Measurements from ENCODE around the gene TXNL4A. TPM values are rescaled to one million over a fixed set of nuclear protein-coding genes. Genes with fewer than 3 reads are reported as not detected.
"Not testable (repeated sequence)": the region's sequence is repeated elsewhere in the genome, so short reads cannot be mapped to it uniquely, and the experiment has no call there.

The TXNL4A gene
- total and polyA plus RNA-seq, 3 donors from 2014 or later = 37.4 to 158 (median 47.0) TPM

- Histone ChIP-seq H3K9me3 (peaks cover 3% of the 10 kb centered on the region), H3K36me3 (ENCODE audit: low read depth, missing control alignments) (no peaks in the 10 kb centered on the region), H3K4me1 (no peaks in the 10 kb centered on the region), H3K27ac (no peak overlapping the region), H3K27me3 (no peaks in the 10 kb centered on the region), H3K4me3 (no peak overlapping the region)
- WGBS, 2 donors = 62 to 72% methylated on average over 4 of the region's 4 CpGs
- DNase-seq = peak; percentile 37
- TF ChIP-seq POLR2A (IDR thresholded peaks at IDR 0.05) (no peak), CTCF (IDR thresholded peaks at IDR 0.05) (peak in 1 of 3 experiments; percentile 42)
- intact Hi-C loops (cut with DNase I; ENCODE audit: low total_unique reads) = no loop called here
Observed at GRCh38 chr18:80023173-80023572, 34.8 kb upstream of the TXNL4A start.

- intact Hi-C loops (cut with DNase I; ENCODE audit: low total_unique reads) = no loop called here
- Histone ChIP-seq H3K4me1 (no peaks in the 10 kb centered on the region), H3K27ac (no peak overlapping the region), H3K27me3 (no peaks in the 10 kb centered on the region), H3K9me3 (peaks cover 3% of the 10 kb centered on the region), H3K36me3 (ENCODE audit: low read depth, missing control alignments) (no peaks in the 10 kb centered on the region), H3K4me3 (no peak overlapping the region)
- 26 to 39% methylated on average over 1 of the region's 1 CpG for WGBS, 2 donors
- TF ChIP-seq POLR2A (IDR thresholded peaks at IDR 0.05) (no peak), CTCF (IDR thresholded peaks at IDR 0.05) (no peak)
- no peak for DNase-seq
Observed at GRCh38 chr18:80022613-80023012, 34.2 kb upstream of the TXNL4A start.

- H3K27ac ChIP-seq = no peak overlapping the region
- intact Hi-C loops (cut with DNase I; ENCODE audit: low total_unique reads) = no loop called here
- 65 to 74% methylated on average over 20 of the region's 20 CpGs for WGBS, 2 donors
- no peaks in the 10 kb centered on the region for H3K27me3 ChIP-seq
- H3K36me3 ChIP-seq (ENCODE audit: low read depth, missing control alignments) = no peaks in the 10 kb centered on the region
- H3K4me1 ChIP-seq = no peaks in the 10 kb centered on the region
- TF ChIP-seq POLR2A (IDR thresholded peaks at IDR 0.05) (no peak), CTCF (IDR thresholded peaks at IDR 0.05) (no peak)
- H3K9me3 ChIP-seq = no peaks in the 10 kb centered on the region
- DNase-seq = no peak
- H3K4me3 ChIP-seq = no peak overlapping the region
Observed at GRCh38 chr18:80012714-80013113, 24.4 kb upstream of the TXNL4A start.

GRCh38 chr18:80011496-80012137 lies 23.3 kb upstream of the TXNL4A start:
- H3K9me3 ChIP-seq; intact Hi-C loops (cut with DNase I; ENCODE audit: low total_unique reads); H3K36me3 ChIP-seq (ENCODE audit: low read depth, missing control alignments); DNase-seq; H3K4me3 ChIP-seq; H3K4me1 ChIP-seq; H3K27me3 ChIP-seq; H3K27ac ChIP-seq: not testable (repeated sequence)
- 82% methylated on average over 14 of the region's 14 CpGs for WGBS, 2 donors

- Histone ChIP-seq H3K27me3 (no peaks in the 10 kb centered on the region), H3K9me3 (no peaks in the 10 kb centered on the region), H3K27ac (peak overlapping the region; percentile 50 to 61), H3K36me3 (ENCODE audit: low read depth, missing control alignments) (no peaks in the 10 kb centered on the region), H3K4me1 (no peaks in the 10 kb centered on the region), H3K4me3 (no peak overlapping the region)
- no peak for DNase-seq
- TF ChIP-seq POLR2A (IDR thresholded peaks at IDR 0.05) (no peak), CTCF (IDR thresholded peaks at IDR 0.05) (no peak)
- WGBS, 2 donors = 65 to 77% methylated on average over 5 of the region's 5 CpGs
- intact Hi-C loops (cut with DNase I; ENCODE audit: low total_unique reads) = no loop called here
Observed at GRCh38 chr18:80010551-80010906, 22.2 kb upstream of the TXNL4A start.

Measured in testis (tissue), 3 donors.